NCI-H345 treated with DMSO at 0.1 percent for 48 hours (cell line): ENCODE results near the gene TPGS2.
"Not testable (repeated sequence)": the region's sequence is repeated elsewhere in the genome, so short reads cannot be mapped to it uniquely, and the experiment has no call there.

Experiments
- DNase-seq: peaks from one replicate; lab custom pipeline; 2025; ENCODE audit not compliant: unreplicated experiment; lab: John Stamatoyannopoulos, UW

The TPGS2 gene

GRCh38 chr18:36825526-36825925, 3.3 kb downstream of the TPGS2 start:
- no peak for DNase-seq

- DNase-seq = no peak
These were observed 7.1 kb downstream of the TPGS2 start for GRCh38 chr18:36821681-36822080.

- no peak for DNase-seq
These were observed 9.2 kb downstream of the TPGS2 start for GRCh38 chr18:36819621-36820020.

GRCh38 chr18:36818652-36819051, 10.2 kb downstream of the TPGS2 start:
- no peak for DNase-seq

GRCh38 chr18:36817039-36817438, 11.8 kb downstream of the TPGS2 start:
- no peak for DNase-seq

- DNase-seq = not testable (repeated sequence)
These were observed 12.7 kb downstream of the TPGS2 start for GRCh38 chr18:36816096-36816495.

- no peak for DNase-seq
These were observed 13.8 kb downstream of the TPGS2 start for GRCh38 chr18:36814994-36815393.

- DNase-seq = no peak
These were observed 15.0 kb downstream of the TPGS2 start for GRCh38 chr18:36813824-36814223.

GRCh38 chr18:36813101-36813775, 15.6 kb downstream of the TPGS2 start:
- DNase-seq = no peak

GRCh38 chr18:36812678-36813077, 16.1 kb downstream of the TPGS2 start:
- DNase-seq = no peak

GRCh38 chr18:36811955-36812354, 16.8 kb downstream of the TPGS2 start:
- DNase-seq = no peak

- DNase-seq = no peak
These were observed 17.4 kb downstream of the TPGS2 start for GRCh38 chr18:36811430-36811829.

GRCh38 chr18:36809590-36810381, 19.0 kb downstream of the TPGS2 start:
- DNase-seq = peak; percentile 81

GRCh38 chr18:36808681-36809080, 20.1 kb downstream of the TPGS2 start:
- DNase-seq = no peak

- no peak for DNase-seq
These were observed 23.7 kb downstream of the TPGS2 start for GRCh38 chr18:36805105-36805504.

- no peak for DNase-seq
These were observed 29.9 kb downstream of the TPGS2 start for GRCh38 chr18:36798738-36799473.

- no peak for DNase-seq
These were observed 36.0 kb downstream of the TPGS2 start for GRCh38 chr18:36792634-36793283.

- DNase-seq = no peak
These were observed 42.1 kb downstream of the TPGS2 start for GRCh38 chr18:36786686-36787085.

- no peak for DNase-seq
These were observed 45.0 kb downstream of the TPGS2 start for GRCh38 chr18:36783792-36784191.

- DNase-seq = no peak
These were observed 46.1 kb downstream of the TPGS2 start for GRCh38 chr18:36782710-36783109.

- no peak for DNase-seq
These were observed 48.1 kb downstream of the TPGS2 start for GRCh38 chr18:36780748-36781147.
